ENCODE measurements around the gene RPL29. TPM values are rescaled to one million over a fixed set of nuclear protein-coding genes. Genes with fewer than 3 reads are reported as not detected.

RPL29 gene
- total RNA-seq, 2 donors from 2014 or later, result 586 to 682 TPM

Other genes starting within 250 kb of the RPL29 start
- not detected for gene IQCF6, start 216.7 kb downstream of the RPL29 start, total RNA-seq
- not detected for gene IQCF2, start 134.3 kb downstream of the RPL29 start, total RNA-seq
- not detected for gene IQCF5, start 120.3 kb downstream of the RPL29 start, total RNA-seq
- gene IQCF1, start 92.5 kb downstream of the RPL29 start, total RNA-seq, result not detected
- gene RRP9, start 54.0 kb downstream of the RPL29 start, total RNA-seq, result 10 to 100 TPM in 1 of 2 donors, 1 to 10 TPM in 1; 8.9 to 17.2 TPM
- 10 to 100 TPM; 13.2 to 13.4 TPM for gene PARP3, start 53.5 kb downstream of the RPL29 start, total RNA-seq
- gene GPR62, start 40.5 kb downstream of the RPL29 start, total RNA-seq, result under 1 TPM in 1 of 2 donors, not detected in 1; 0.53 TPM
- gene PCBP4, start 28.4 kb downstream of the RPL29 start, total RNA-seq, result 10 to 100 TPM; 49.1 to 68.3 TPM
- gene ABHD14B, start 21.8 kb downstream of the RPL29 start, total RNA-seq, result 10 to 100 TPM; 22.0 to 22.1 TPM
- 10 to 100 TPM; 18.1 to 18.3 TPM for gene ABHD14A, start 20.8 kb downstream of the RPL29 start, total RNA-seq
- 10 to 100 TPM; 21.8 to 24.8 TPM for gene ACY1, start 12.4 kb downstream of the RPL29 start, total RNA-seq
- gene DUSP7, start 60.7 kb upstream of the RPL29 start, total RNA-seq, result 10 to 100 TPM; 24.6 to 39.3 TPM
- gene POC1A, start 158.5 kb upstream of the RPL29 start, total RNA-seq, result 1 to 10 TPM; 1.9 to 2.4 TPM
- gene ALAS1, start 202.3 kb upstream of the RPL29 start, total RNA-seq, result 100 to 1,000 TPM; 133 to 147 TPM
- under 1 TPM in 1 of 2 donors, not detected in 1; 0.29 TPM for gene TLR9, start 229.8 kb upstream of the RPL29 start, total RNA-seq
- gene TWF2, start 243.3 kb upstream of the RPL29 start, total RNA-seq, result 10 to 100 TPM; 45.9 to 51.7 TPM
- 10 to 100 TPM; 11.8 to 17.4 TPM for gene PPM1M, start 249.9 kb upstream of the RPL29 start, total RNA-seq